Endothelial cell of umbilical vein (primary cell): ENCODE results near the gene CMTR1. TPM values are rescaled to one million over a fixed set of nuclear protein-coding genes. Genes with fewer than 3 reads are reported as not detected.

Experiments
- BruUV-seq: library from RNA; stranded (reverse); fragments of 400-500 nt; replicated peaks from 2 replicates; lab custom pipeline; 2021; lab: Mats Ljungman, UMichigan
- CTCF ChIA-PET: fragments of 300-600, 350-600 bp; sonication (Branson Sonifier 250); formaldehyde crosslinking; loops from one replicate; lab custom pipeline; 2021; ENCODE audit warnings: antibody characterized with exemption, inconsistent platforms; lab: Charles Lee
- POLR2A ChIA-PET: fragments of 300-600, 350-600 bp; sonication (Branson Sonifier 250); formaldehyde crosslinking; loops from one replicate; lab custom pipeline; 2021; ENCODE audit warnings: antibody characterized with exemption, inconsistent platforms; lab: Charles Lee
- DNase-seq: peaks from one replicate; pipeline ENCODE4 v3.0.0-alpha.2; 2011; ENCODE audit warnings: low read depth, low spot score
- FAIRE-seq: peaks from 2 replicates; lab custom pipeline; 2011; peaks lifted over from hg19 to GRCh38; lab: Jason Lieb, UNC
- H2AFZ ChIP-seq: 2 replicates; pipeline ENCODE4 v1.6.0; 2012; ENCODE audit warnings: low read depth, low read length, control low read depth, inconsistent platforms
- H3K27ac ChIP-seq: 2 replicates; pipeline ENCODE4 v1.5.1; 2011; ENCODE audit warnings: low read depth, mild to moderate bottlenecking, control low read depth, low read length, moderate library complexity; ENCODE audit not compliant: insufficient read depth
- H3K27me3 ChIP-seq, 2 experiments: 2 replicates each; pipeline versions ENCODE4 v1.6.0 to v1.6.1; 2011; ENCODE audit warnings: low read length in 2 of 2, mixed read lengths in 1 of 2; ENCODE audit not compliant: control insufficient read depth in 2 of 2, insufficient read depth in 2 of 2
- H3K36me3 ChIP-seq, 2 experiments: 2 replicates in 1 of 2; 3 replicates in 1 of 2; pipeline ENCODE4 v1.5.1; 2011; ENCODE audit warnings: low read length in 2 of 2, mild to moderate bottlenecking in 1 of 2, moderate library complexity in 1 of 2; ENCODE audit not compliant: control insufficient read depth in 2 of 2, insufficient read depth in 2 of 2; ENCODE audit errors: extremely low read depth in 1 of 2
- H3K4me1 ChIP-seq: 3 replicates; pipeline ENCODE4 v1.5.1; 2011; ENCODE audit warnings: mild to moderate bottlenecking, low read length; ENCODE audit not compliant: control insufficient read depth, insufficient read depth; ENCODE audit errors: extremely low read depth
- H3K4me2 ChIP-seq: 2 replicates; pipeline ENCODE4 v1.6.1; 2011; ENCODE audit warnings: low read length, control low read depth, mixed read lengths; ENCODE audit not compliant: insufficient read depth
- H3K4me3 ChIP-seq, 3 experiments: fragments of 200-600 bp in 1 of 3; sonication (generic), shearing (Covaris generic) in 1 of 3; replicated peaks in 1 of 3; 2 replicates each; pipeline ENCODE4 v1.5.1; 2011 to 2016; ENCODE audit warnings: control low read depth in 3 of 3, low read length in 3 of 3, mild to moderate bottlenecking in 2 of 3, inconsistent platforms in 1 of 3, low read depth in 1 of 3, moderate library complexity in 1 of 3; ENCODE audit not compliant: insufficient read depth in 1 of 3
- H3K79me2 ChIP-seq: 2 replicates; pipeline ENCODE4 v1.6.0; 2012; ENCODE audit warnings: low read length, inconsistent platforms; ENCODE audit not compliant: control insufficient read depth, insufficient read depth
- H3K9ac ChIP-seq: replicated peaks from 2 replicates; pipeline ENCODE3; 2011; ENCODE audit warnings: low read length, control low read depth; ENCODE audit not compliant: insufficient read depth; ENCODE audit errors: extremely low read depth
- H3K9me1 ChIP-seq: replicated peaks from 3 replicates; pipeline ENCODE4 v1.6.0; 2011; ENCODE audit warnings: mild to moderate bottlenecking, low read length; ENCODE audit not compliant: control insufficient read depth, insufficient read depth; ENCODE audit errors: extremely low read depth
- H3K9me3 ChIP-seq: replicated peaks from 2 replicates; pipeline ENCODE4 v1.5.1; 2012; ENCODE audit warnings: low read length, inconsistent platforms; ENCODE audit not compliant: control insufficient read depth, insufficient read depth
- H4K20me1 ChIP-seq: replicated peaks from 2 replicates; pipeline ENCODE3; 2011; ENCODE audit warnings: mild to moderate bottlenecking, low read length; ENCODE audit not compliant: control insufficient read depth, insufficient read depth; ENCODE audit errors: extremely low read depth
- CTCF ChIP-seq, 2 donors: IDR thresholded peaks; 1 replicate in 1 of 2; 2 replicates in 1 of 2; pipeline ENCODE4 v1.5.1; 2011; ENCODE audit warnings: low read length in 2 of 2, mild to moderate bottlenecking in 2 of 2, moderate library complexity in 2 of 2, control low read depth in 1 of 2, inconsistent platforms in 1 of 2, low read depth in 1 of 2; ENCODE audit not compliant: insufficient read depth in 1 of 2; ENCODE audit errors: extremely low read depth in 1 of 2
- EZH2 ChIP-seq: IDR thresholded peaks from 2 replicates; pipeline ENCODE4 v1.6.1; 2012; ENCODE audit warnings: borderline replicate concordance, low read depth, mild to moderate bottlenecking, moderate library complexity, low read length, inconsistent platforms; ENCODE audit not compliant: severe bottlenecking
- FOS ChIP-seq: IDR thresholded peaks from 2 replicates; pipeline ENCODE4 v1.6.1; 2011; ENCODE audit warnings: mild to moderate bottlenecking, low read length, moderate library complexity, borderline replicate concordance; ENCODE audit not compliant: insufficient read depth
- GATA2 ChIP-seq: IDR thresholded peaks from 2 replicates; pipeline ENCODE4 v1.7.0; 2011; ENCODE audit warnings: low read depth, mild to moderate bottlenecking, moderate library complexity, mixed read lengths, low read length; ENCODE audit not compliant: insufficient read length, insufficient read depth
- JUN ChIP-seq: IDR thresholded peaks from 2 replicates; pipeline ENCODE4 v1.6.1; 2011; ENCODE audit warnings: borderline replicate concordance, low read depth; ENCODE audit not compliant: insufficient read length, insufficient read depth
- MAX ChIP-seq: IDR thresholded peaks from 2 replicates; pipeline ENCODE4 v1.6.1; 2011; ENCODE audit not compliant: insufficient read depth, insufficient read length
- MYC ChIP-seq: IDR thresholded peaks from one replicate; pipeline ENCODE4 v1.6.1; 2011; ENCODE audit warnings: mild to moderate bottlenecking, low read depth, low read length
- POLR2A ChIP-seq: IDR thresholded peaks from 2 replicates; pipeline ENCODE4 v1.6.1; 2012; ENCODE audit warnings: low read depth, mild to moderate bottlenecking, control low read depth, low read length
- POLR2AphosphoS5 ChIP-seq: IDR thresholded peaks from 2 replicates; pipeline ENCODE4 v1.6.1; 2012; ENCODE audit warnings: low read depth, mild to moderate bottlenecking, control low read depth, low read length, moderate library complexity; ENCODE audit not compliant: insufficient read depth
- dilution Hi-C: fragments of 300-500 bp; cut with MboI; formaldehyde crosslinking; loops from one replicate; pipeline ENCODE4 v1.15.0; 2019; ENCODE audit warnings: low sequenced_read_pairs; ENCODE audit not compliant: extremely low pct_ligation_motif_present
- intact Hi-C: fragments of 100-400 bp; cut with micrococcal nuclease; formaldehyde crosslinking; loops from one replicate; pipeline ENCODE4 v1.10.0; 2022
- polyA plus RNA-seq, 4 experiments: library from polyadenylated mRNA; depleted of rRNA in 3 of 4; stranded (reverse) in 3 of 4; unstranded in 1 of 4; fragments of >200 nt; gene quantifications; 2 replicates each; pipeline versions ENCODE4 v1.2.1 to v1.2.3, GENCODE V29; 2011 to 2012; ENCODE audit warnings: missing spikeins in 1 of 4
- total RNA-seq: library from RNA; stranded (reverse); gene quantifications from 2 replicates; pipeline ENCODE4 v1.2.3, GENCODE V29; 2021

CMTR1 gene
- total and polyA plus RNA-seq, 2 donors (not counting 3 experiments of a cell fraction or from before 2014, with no cell fraction given) = 19.5 to 38.0 TPM

- no TSS peak for BruUV-seq
- POLR2A ChIA-PET = interaction anchor here (0.9 kb wide), 1 partner anchor 74 kb away, joined by 3 read pairs; no protein-coding TSS in a partner anchor
Measured at GRCh38 chr6:37473364-37474095, 40.5 kb downstream of the CMTR1 start.

More at GRCh38 chr6:37473364-37474095, 40.5 kb downstream of the CMTR1 start:
- Histone ChIP-seq H3K4me1 (no peaks in the 10 kb centered on the region), H3K4me3 (no peak overlapping the region), H3K9ac (no peak overlapping the region), H3K9me3 (no peaks in the 10 kb centered on the region), H3K79me2 (no peaks in the 10 kb centered on the region), H3K36me3 (peaks cover 12 to 46% of the 10 kb centered on the region in 2 experiments), H4K20me1 (no peaks in the 10 kb centered on the region), H3K9me1 (no peaks in the 10 kb centered on the region), H3K27me3 (no peaks in the 10 kb centered on the region), H2AFZ (no peak overlapping the region), H3K4me2 (no peak overlapping the region), H3K27ac (no peak overlapping the region)
- CTCF ChIA-PET = interaction anchor here (0.9 to 1.8 kb wide), 4 partner anchors 12 to 108 kb away, joined by 3 to 8 read pairs (median 4); no protein-coding TSS in a partner anchor
- dilution Hi-C loops = no loop called here
- intact Hi-C loops = no loop called here
- DNase-seq (peak; percentile 88), FAIRE-seq (peak; percentile 63)
- TF ChIP-seq MYC = no peak
- TF ChIP-seq FOS = no peak
- no peak for TF ChIP-seq POLR2A
- no peak for TF ChIP-seq JUN
- TF ChIP-seq CTCF (IDR thresholded peaks at IDR 0.05; ENCODE audit: extremely low read depth in 1 of 2, insufficient read depth in 1 of 2, low read depth in 1 of 2, low read length in 2 of 2) = no peak
- TF ChIP-seq POLR2AphosphoS5 = no peak
- TF ChIP-seq EZH2 = no peak
- TF ChIP-seq MAX = no peak
- no peak for TF ChIP-seq GATA2
